PC-3 (cell line): Measurements from ENCODE around the gene NRCAM. TPM values are rescaled to one million over a fixed set of nuclear protein-coding genes. Genes with fewer than 3 reads are reported as not detected.

ENCODE experiments used
- ATAC-seq: fragments of 200-7000 bp; cut with Tn5 transposase; 2 replicates; pipeline ENCODE4 v1.9.1; 2020; ENCODE audit warnings: mild to moderate bottlenecking, moderate library complexity
- BruUV-seq: library from RNA; stranded (reverse); fragments of 400-500 nt; replicated peaks from 2 replicates; lab custom pipeline; 2021; lab: Mats Ljungman, UMichigan
- CTCF ChIA-PET: fragments of 300-600 bp; sonication (Branson Sonifier 250); formaldehyde crosslinking; loops from one replicate; lab custom pipeline; 2022; ENCODE audit warnings: antibody characterized with exemption; lab: Charles Lee
- POLR2A ChIA-PET: fragments of 300-600 bp; sonication (Branson Sonifier 250); formaldehyde crosslinking; loops from one replicate; lab custom pipeline; 2022; ENCODE audit warnings: antibody characterized with exemption; ENCODE audit not compliant: unreplicated experiment; lab: Charles Lee
- DNase-seq: peaks from one replicate; pipeline ENCODE4 v3.0.0-alpha.2; 2015
- H2AFZ ChIP-seq: fragments of 300-600 bp; sonication (generic); 2 replicates; pipeline ENCODE4 v1.6.0; 2016; ENCODE audit warnings: antibody characterized with exemption, low read length
- H3F3A ChIP-seq: fragments of 300-600 bp; sonication (generic); one replicate; pipeline ENCODE4 v1.6.0; 2017; ENCODE audit warnings: antibody characterized with exemption, low read length, control low read depth, mild to moderate bottlenecking; ENCODE audit not compliant: unreplicated experiment
- H3K27ac ChIP-seq: fragments of 300-600 bp; sonication (generic); 2 replicates; pipeline ENCODE4 v1.5.1; 2016; ENCODE audit warnings: mild to moderate bottlenecking, low read length
- H3K27me3 ChIP-seq: fragments of 300-600 bp; sonication (generic); 2 replicates; pipeline ENCODE4 v1.6.1; 2016; ENCODE audit warnings: low read length, mixed read lengths
- H3K36me3 ChIP-seq: fragments of 300-600 bp; sonication (generic); 2 replicates; pipeline ENCODE4 v1.6.1; 2016; ENCODE audit warnings: low read depth, mixed run types, low read length, mixed read lengths
- H3K4me1 ChIP-seq: fragments of 300-600 bp; sonication (generic); 2 replicates; pipeline ENCODE4 v1.5.1; 2016; ENCODE audit warnings: low read length; ENCODE audit not compliant: insufficient read depth
- H3K4me2 ChIP-seq: fragments of 300-600 bp; sonication (generic); 2 replicates; pipeline ENCODE4 v1.6.0; 2016; ENCODE audit warnings: low read length
- H3K4me3 ChIP-seq: fragments of 300-600 bp; sonication (generic); 2 replicates; pipeline ENCODE4 v1.5.1; 2016; ENCODE audit warnings: mild to moderate bottlenecking, low read length, mixed read lengths
- H3K79me2 ChIP-seq: fragments of 300-600 bp; sonication (generic); 2 replicates; pipeline ENCODE4 v1.6.1; 2017; ENCODE audit warnings: low read length, mixed read lengths
- H3K9ac ChIP-seq: fragments of 300-600 bp; sonication (generic); 2 replicates; pipeline ENCODE4 v1.6.0; 2016; ENCODE audit warnings: mild to moderate bottlenecking, low read length
- H3K9me2 ChIP-seq: fragments of 300-600 bp; sonication (generic); replicated peaks from 2 replicates; pipeline ENCODE4 v1.6.1; 2016; ENCODE audit warnings: mixed run types, low read length, mixed read lengths
- H3K9me3 ChIP-seq: fragments of 300-600 bp; sonication (generic); 2 replicates; pipeline ENCODE4 v1.6.1; 2016; ENCODE audit warnings: low read length, mixed read lengths
- H4K20me1 ChIP-seq: fragments of 300-600 bp; sonication (generic); 2 replicates; pipeline ENCODE4 v1.6.1; 2016; ENCODE audit warnings: low read length, mixed read lengths
- EZH2 ChIP-seq: fragments of 300-600 bp; sonication (generic); IDR thresholded peaks from one replicate; pipeline ENCODE4 v1.6.1; 2017; ENCODE audit warnings: antibody characterized with exemption, mild to moderate bottlenecking, low read length; ENCODE audit not compliant: unreplicated experiment
- EZH2phosphoT487 ChIP-seq: fragments of 300-600 bp; sonication (generic); IDR thresholded peaks from 2 replicates; pipeline ENCODE4 v1.6.1; 2018; ENCODE audit warnings: mild to moderate bottlenecking, antibody characterized with exemption, low read length, borderline replicate concordance
- intact Hi-C: fragments of 100-400 bp; cut with micrococcal nuclease; formaldehyde crosslinking; loops from 2 replicates; pipeline ENCODE4 v1.9.0; 2023
- total RNA-seq: library from RNA; depleted of rRNA; stranded (reverse); fragments of >200 nt; gene quantifications from 2 replicates; pipeline ENCODE4 v1.2.3, GENCODE V29; 2014
- TF ChIP-seq, protein P1 (sequence below): fragments of 300-600 bp; sonication (generic); conservative IDR thresholded peaks from 2 replicates; pipeline ENCODE4 v1.5.1; 2017; ENCODE audit warnings: antibody characterized with exemption, low read depth, mild to moderate bottlenecking, low read length

Gene NRCAM
- total RNA-seq, 1 experiment from 2014 or later: not detected

DNA sequence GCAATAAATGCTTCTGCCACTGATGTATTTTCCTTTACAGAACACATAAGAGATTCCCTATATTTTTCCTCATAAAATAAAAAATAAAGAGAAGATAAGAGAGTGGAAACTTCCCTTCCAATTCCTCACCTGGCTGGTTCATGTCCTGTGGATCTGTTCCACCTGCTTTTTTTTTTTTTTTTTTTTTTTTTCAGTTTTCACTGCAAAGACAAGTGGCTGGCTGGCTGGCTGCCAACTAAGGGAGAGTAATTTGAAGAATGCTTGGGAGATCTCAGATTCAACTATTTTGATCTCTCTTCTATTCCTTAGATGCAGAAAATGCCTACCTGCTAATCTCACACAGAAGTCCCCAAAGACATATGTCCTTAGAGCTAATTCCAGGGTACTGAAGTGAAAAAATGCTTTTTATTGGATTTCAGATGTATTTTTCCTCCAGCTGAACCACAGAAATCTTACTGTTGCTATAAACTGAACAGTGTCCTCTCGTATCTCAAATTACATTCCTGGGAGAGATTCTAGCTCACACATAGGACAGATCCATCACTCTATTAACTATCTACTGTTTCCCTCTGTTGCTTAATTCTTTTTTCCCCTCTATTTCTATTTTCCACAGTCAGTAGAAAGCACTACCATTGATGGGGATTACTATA, 120.8 kb downstream of the NRCAM start:
- Histone ChIP-seq H3F3A (no peaks in the 10 kb centered on the region), H3K9me3 (no peaks in the 10 kb centered on the region), H3K27ac (no peak overlapping the region), H3K36me3 (no peaks in the 10 kb centered on the region), H3K79me2 (no peaks in the 10 kb centered on the region), H3K27me3 (peaks cover 31% of the 10 kb centered on the region), H3K4me2 (no peak overlapping the region), H2AFZ (no peak overlapping the region), H3K4me1 (no peaks in the 10 kb centered on the region), H4K20me1 (no peaks in the 10 kb centered on the region), H3K9ac (no peak overlapping the region), H3K4me3 (no peak overlapping the region), H3K9me2 (no peaks in the 10 kb centered on the region)
- DNase-seq (no peak), ATAC-seq (no peak)
- TF ChIP-seq, protein P1, sequence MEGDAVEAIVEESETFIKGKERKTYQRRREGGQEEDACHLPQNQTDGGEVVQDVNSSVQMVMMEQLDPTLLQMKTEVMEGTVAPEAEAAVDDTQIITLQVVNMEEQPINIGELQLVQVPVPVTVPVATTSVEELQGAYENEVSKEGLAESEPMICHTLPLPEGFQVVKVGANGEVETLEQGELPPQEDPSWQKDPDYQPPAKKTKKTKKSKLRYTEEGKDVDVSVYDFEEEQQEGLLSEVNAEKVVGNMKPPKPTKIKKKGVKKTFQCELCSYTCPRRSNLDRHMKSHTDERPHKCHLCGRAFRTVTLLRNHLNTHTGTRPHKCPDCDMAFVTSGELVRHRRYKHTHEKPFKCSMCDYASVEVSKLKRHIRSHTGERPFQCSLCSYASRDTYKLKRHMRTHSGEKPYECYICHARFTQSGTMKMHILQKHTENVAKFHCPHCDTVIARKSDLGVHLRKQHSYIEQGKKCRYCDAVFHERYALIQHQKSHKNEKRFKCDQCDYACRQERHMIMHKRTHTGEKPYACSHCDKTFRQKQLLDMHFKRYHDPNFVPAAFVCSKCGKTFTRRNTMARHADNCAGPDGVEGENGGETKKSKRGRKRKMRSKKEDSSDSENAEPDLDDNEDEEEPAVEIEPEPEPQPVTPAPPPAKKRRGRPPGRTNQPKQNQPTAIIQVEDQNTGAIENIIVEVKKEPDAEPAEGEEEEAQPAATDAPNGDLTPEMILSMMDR: no peak
- TF ChIP-seq EZH2 (no peak), EZH2phosphoT487 (no peak)
- CTCF ChIA-PET: no interaction called here
- no TSS peak for BruUV-seq
- POLR2A ChIA-PET: no interaction called here
- intact Hi-C loops: no loop called here

DNA sequence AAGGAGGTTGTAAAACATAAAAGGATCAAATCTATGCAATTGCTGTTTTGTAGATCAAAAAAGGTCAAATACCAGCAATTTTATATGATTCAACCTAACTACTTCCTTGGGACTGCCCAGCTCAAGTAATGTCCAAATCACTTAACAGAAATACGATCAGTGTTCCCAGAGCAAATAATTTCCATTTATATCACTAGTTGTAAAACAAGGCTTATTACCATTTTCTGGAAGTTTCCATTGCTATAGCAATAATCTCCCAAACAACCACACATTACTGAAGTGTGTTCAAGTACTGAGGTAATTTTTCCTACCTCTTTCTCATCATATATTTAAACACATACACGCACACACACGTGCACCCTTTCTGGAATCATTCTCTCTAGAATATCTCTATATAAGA, 123.3 kb downstream of the NRCAM start:
- Histone ChIP-seq H3K9me3 (no peaks in the 10 kb centered on the region), H3K4me2 (no peak overlapping the region), H3K9me2 (no peaks in the 10 kb centered on the region), H3K9ac (no peak overlapping the region), H3F3A (no peaks in the 10 kb centered on the region), H3K79me2 (no peaks in the 10 kb centered on the region), H4K20me1 (no peaks in the 10 kb centered on the region), H3K4me3 (no peak overlapping the region), H3K27me3 (peaks cover 34% of the 10 kb centered on the region), H3K27ac (no peak overlapping the region), H2AFZ (no peak overlapping the region), H3K36me3 (no peaks in the 10 kb centered on the region), H3K4me1 (no peaks in the 10 kb centered on the region)
- ChIA-PET POLR2A (no interaction called here), CTCF (no interaction called here)
- no peak for DNase-seq
- ATAC-seq: no peak
- TF ChIP-seq, protein P1: no peak
- no peak for TF ChIP-seq EZH2
- TF ChIP-seq EZH2phosphoT487: no peak
- no TSS peak for BruUV-seq
- intact Hi-C loops: no loop called here

DNA sequence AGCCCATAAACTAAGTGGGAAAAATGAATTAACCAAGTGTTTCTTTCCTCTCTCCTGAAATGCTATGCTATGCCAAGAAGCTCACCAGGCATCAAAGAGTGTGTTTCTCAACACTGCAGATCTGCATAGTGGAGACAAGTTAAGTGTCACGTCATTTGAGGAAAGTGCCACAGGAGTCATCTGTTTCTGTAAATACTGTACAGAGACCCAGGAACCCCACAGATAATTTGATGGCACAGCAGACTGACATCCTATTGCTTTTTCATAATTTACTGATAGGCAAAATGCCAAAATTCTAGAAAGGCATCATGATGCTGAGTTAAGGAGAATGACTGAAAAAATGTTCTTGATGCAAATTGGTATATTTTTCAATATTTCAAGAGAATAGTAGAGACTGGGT, 124.3 kb downstream of the NRCAM start:
- intact Hi-C loops: no loop called here
- no peaks in the 10 kb centered on the region for H3K9me3 ChIP-seq
- H3K79me2 ChIP-seq: no peaks in the 10 kb centered on the region
- H4K20me1 ChIP-seq: no peaks in the 10 kb centered on the region
- H3K4me2 ChIP-seq: no peak overlapping the region
- H3F3A ChIP-seq: no peaks in the 10 kb centered on the region
- ATAC-seq (no peak), DNase-seq (no peak)
- POLR2A ChIA-PET: no interaction called here
- H3K4me3 ChIP-seq: no peak overlapping the region
- no peak overlapping the region for H3K9ac ChIP-seq
- H2AFZ ChIP-seq: no peak overlapping the region
- CTCF ChIA-PET: no interaction called here
- H3K4me1 ChIP-seq: no peaks in the 10 kb centered on the region
- H3K36me3 ChIP-seq: no peaks in the 10 kb centered on the region
- H3K27me3 ChIP-seq: peaks cover 40% of the 10 kb centered on the region
- BruUV-seq: no TSS peak
- no peak for TF ChIP-seq EZH2
- TF ChIP-seq, protein P1: no peak
- no peak for TF ChIP-seq EZH2phosphoT487
- H3K27ac ChIP-seq: no peak overlapping the region
- H3K9me2 ChIP-seq: no peaks in the 10 kb centered on the region
